ENCODE data around the gene INTS3.

INTS3 gene

GRCh38 chr1:153795934-153796785 is 68.3 kb downstream of the INTS3 start:
- in situ Hi-C loops (cut with HindIII; ENCODE audit: low sequenced_read_pairs), result no loop called here

- in situ Hi-C loops (cut with HindIII; ENCODE audit: low sequenced_read_pairs), result no loop called here
Measured at GRCh38 chr1:153796786-153797659, 69.2 kb downstream of the INTS3 start.

GRCh38 chr1:153798468-153798780 is 70.6 kb downstream of the INTS3 start:
- in situ Hi-C loops (cut with HindIII; ENCODE audit: low sequenced_read_pairs), result no loop called here

GRCh38 chr1:153799016-153799415 is 71.2 kb downstream of the INTS3 start:
- in situ Hi-C loops (cut with HindIII; ENCODE audit: low sequenced_read_pairs), result no loop called here

GRCh38 chr1:153799566-153800465 is 72.0 kb downstream of the INTS3 start:
- in situ Hi-C loops (cut with HindIII; ENCODE audit: low sequenced_read_pairs), result no loop called here

GRCh38 chr1:153800516-153800915 is 72.7 kb downstream of the INTS3 start:
- in situ Hi-C loops (cut with HindIII; ENCODE audit: low sequenced_read_pairs), result no loop called here

- in situ Hi-C loops (cut with HindIII; ENCODE audit: low sequenced_read_pairs), result no loop called here
Measured at GRCh38 chr1:153801028-153801625, 73.3 kb downstream of the INTS3 start.

- in situ Hi-C loops (cut with HindIII; ENCODE audit: low sequenced_read_pairs), result no loop called here
Measured at GRCh38 chr1:153801786-153802697, 74.2 kb downstream of the INTS3 start.

- in situ Hi-C loops (cut with HindIII; ENCODE audit: low sequenced_read_pairs), result no loop called here
Measured at GRCh38 chr1:153803470-153804056, 75.7 kb downstream of the INTS3 start.

- in situ Hi-C loops (cut with HindIII; ENCODE audit: low sequenced_read_pairs), result no loop called here
Measured at GRCh38 chr1:153804112-153804511, 76.3 kb downstream of the INTS3 start.

GRCh38 chr1:153805042-153805745 is 77.3 kb downstream of the INTS3 start:
- in situ Hi-C loops (cut with HindIII; ENCODE audit: low sequenced_read_pairs), result no loop called here

GRCh38 chr1:153805886-153806719 is 78.3 kb downstream of the INTS3 start:
- in situ Hi-C loops (cut with HindIII; ENCODE audit: low sequenced_read_pairs), result no loop called here

- in situ Hi-C loops (cut with HindIII; ENCODE audit: low sequenced_read_pairs), result no loop called here
Measured at GRCh38 chr1:153816283-153816889, 88.5 kb downstream of the INTS3 start.

GRCh38 chr1:153818876-153819275 is 91.0 kb downstream of the INTS3 start:
- in situ Hi-C loops (cut with HindIII; ENCODE audit: low sequenced_read_pairs), result no loop called here

Measured in DLD1 (cell line).